MM.1S (cell line): ENCODE measurements around the gene RCHY1.
"Not testable (repeated sequence)": the region's sequence is repeated elsewhere in the genome, so short reads cannot be mapped to it uniquely, and the experiment has no call there.

Source experiments
- DNase-seq: peaks from one replicate; pipeline ENCODE4 v3.0.0-alpha.2; 2015
- H2AFZ ChIP-seq: fragments of 300-600 bp; sonication (generic); 2 replicates; pipeline ENCODE4 v1.6.0; 2016; ENCODE audit warnings: antibody characterized with exemption, low read length
- H3F3A ChIP-seq: fragments of 300-600 bp; sonication (generic); 2 replicates; pipeline ENCODE4 v1.6.1; 2016; ENCODE audit warnings: mild to moderate bottlenecking, antibody characterized with exemption, low read length, moderate library complexity, mixed read lengths; ENCODE audit not compliant: insufficient read depth
- H3K27ac ChIP-seq: fragments of 300-600 bp; sonication (generic); 2 replicates; pipeline ENCODE4 v1.5.1; 2016; ENCODE audit warnings: mild to moderate bottlenecking, low read length
- H3K27me3 ChIP-seq: fragments of 300-600 bp; sonication (generic); replicated peaks from 2 replicates; pipeline ENCODE4 v1.6.0; 2016; ENCODE audit warnings: low read length; ENCODE audit not compliant: insufficient read depth
- H3K36me3 ChIP-seq: fragments of 300-600 bp; sonication (generic); replicated peaks from 2 replicates; pipeline ENCODE4 v1.6.1; 2016; ENCODE audit warnings: mild to moderate bottlenecking, low read length, mixed read lengths; ENCODE audit not compliant: insufficient read depth
- H3K4me1 ChIP-seq: fragments of 300-600 bp; sonication (generic); 2 replicates; pipeline ENCODE4 v1.6.1; 2016; ENCODE audit warnings: low read length, mixed read lengths
- H3K4me2 ChIP-seq: fragments of 300-600 bp; sonication (generic); 2 replicates; pipeline ENCODE4 v1.6.0; 2016; ENCODE audit warnings: low read depth, low read length
- H3K4me3 ChIP-seq: fragments of 300-600 bp; sonication (generic); 2 replicates; pipeline ENCODE4 v1.5.1; 2016; ENCODE audit warnings: low read length, mixed read lengths
- H3K79me2 ChIP-seq: fragments of 300-600 bp; sonication (generic); 2 replicates; pipeline ENCODE4 v1.6.1; 2016; ENCODE audit warnings: mixed run types, low read length, mixed read lengths
- H3K9ac ChIP-seq: fragments of 300-600 bp; sonication (generic); 2 replicates; pipeline ENCODE4 v1.6.1; 2016; ENCODE audit warnings: low read length, mixed read lengths
- H3K9me2 ChIP-seq: fragments of 300-600 bp; sonication (generic); replicated peaks from 2 replicates; pipeline ENCODE4 v1.6.1; 2016; ENCODE audit warnings: mild to moderate bottlenecking, low read length, mixed read lengths; ENCODE audit not compliant: insufficient read depth
- H3K9me3 ChIP-seq: fragments of 300-600 bp; sonication (generic); replicated peaks from 2 replicates; pipeline ENCODE4 v1.6.1; 2016; ENCODE audit warnings: mild to moderate bottlenecking, low read length, mixed read lengths; ENCODE audit not compliant: insufficient read depth
- H4K20me1 ChIP-seq: fragments of 300-600 bp; sonication (generic); 2 replicates; pipeline ENCODE4 v1.6.1; 2016; ENCODE audit warnings: mild to moderate bottlenecking, low read length, moderate library complexity, mixed read lengths; ENCODE audit not compliant: insufficient read depth
- CTCF ChIP-seq: fragments of 300-600 bp; sonication (generic); IDR thresholded peaks from 2 replicates; pipeline ENCODE4 v1.5.1; 2016; ENCODE audit warnings: antibody characterized with exemption, low read length, mixed read lengths
- EZH2 ChIP-seq: fragments of 300-600 bp; sonication (generic); optimal IDR thresholded peaks from 2 replicates; pipeline ENCODE3; 2017; ENCODE audit warnings: low read depth, mild to moderate bottlenecking, antibody characterized with exemption, low read length, mixed read lengths
- EZH2phosphoT487 ChIP-seq: fragments of 300-600 bp; sonication (generic); IDR thresholded peaks from 2 replicates; pipeline ENCODE4 v1.6.1; 2018; ENCODE audit warnings: antibody characterized with exemption, low read length

Gene RCHY1

GRCh38 chr4:75513526-75514130 lies 575 bp downstream of the RCHY1 start:
- H3K36me3 ChIP-seq = no peaks in the 10 kb centered on the region; the same call in 1 of the 2 replicates
- TF ChIP-seq EZH2phosphoT487 = no peak
- TF ChIP-seq CTCF = no peak
- TF ChIP-seq EZH2 = no peak
- no peak for DNase-seq
- H3K9me3 ChIP-seq = no peaks in the 10 kb centered on the region
- H3K27ac ChIP-seq = peak overlapping the region; percentile 89; the same call in 1 of the 2 replicates
- no peaks in the 10 kb centered on the region for H3K27me3 ChIP-seq
- H3K9me2 ChIP-seq = no peaks in the 10 kb centered on the region
- H4K20me1 ChIP-seq = no peaks in the 10 kb centered on the region
- peak overlapping the region; percentile 89 for H3K4me3 ChIP-seq
- H3F3A ChIP-seq = peaks cover 24% of the 10 kb centered on the region
- H3K4me1 ChIP-seq = peaks cover 28% of the 10 kb centered on the region
- peak overlapping the region; percentile 88 for H2AFZ ChIP-seq
- H3K9ac ChIP-seq = peak overlapping the region; percentile 82; the same call in 1 of the 2 replicates
- H3K4me2 ChIP-seq = peak overlapping the region; percentile 87
- peaks cover 61% of the 10 kb centered on the region for H3K79me2 ChIP-seq

- peak overlapping the region; percentile 87 for H3K4me2 ChIP-seq
- no peaks in the 10 kb centered on the region for H3K9me2 ChIP-seq
- no peaks in the 10 kb centered on the region for H3K27me3 ChIP-seq
- no peaks in the 10 kb centered on the region for H4K20me1 ChIP-seq
- no peaks in the 10 kb centered on the region for H3K9me3 ChIP-seq
- H3K4me3 ChIP-seq = peak overlapping the region; percentile 89
- H3K36me3 ChIP-seq = no peaks in the 10 kb centered on the region; the same call in 1 of the 2 replicates
- peaks cover 68% of the 10 kb centered on the region for H3K79me2 ChIP-seq
- peaks cover 24% of the 10 kb centered on the region for H3F3A ChIP-seq
- TF ChIP-seq CTCF (no peak), EZH2phosphoT487 (no peak), EZH2 (no peak)
- peak; percentile 66 for DNase-seq
- no peak overlapping the region for H2AFZ ChIP-seq
- H3K9ac ChIP-seq = peak overlapping the region; percentile 82; the same call in 1 of the 2 replicates
- H3K27ac ChIP-seq = peak overlapping the region; percentile 89; the same call in 1 of the 2 replicates
- peaks cover 28% of the 10 kb centered on the region for H3K4me1 ChIP-seq
These were observed 1.6 kb downstream of the RCHY1 start for GRCh38 chr4:75512386-75513211.

GRCh38 chr4:75511841-75512240 lies 2.4 kb downstream of the RCHY1 start:
- Histone ChIP-seq H3K9me3 (no peaks in the 10 kb centered on the region), H3K27ac (0 out of 2 replicates have a peak overlapping the region, but pooled peaks have one; percentile 14), H3K4me2 (peak overlapping the region; percentile 87), H3K27me3 (no peaks in the 10 kb centered on the region), H3K4me3 (peak overlapping the region; percentile 28; the same call in 1 of the 2 replicates), H3K4me1 (peaks cover 28% of the 10 kb centered on the region), H3F3A (peaks cover 24% of the 10 kb centered on the region), H4K20me1 (no peaks in the 10 kb centered on the region), H3K36me3 (no peaks in the 10 kb centered on the region; the same call in 1 of the 2 replicates), H3K79me2 (peaks cover 68% of the 10 kb centered on the region), H3K9me2 (no peaks in the 10 kb centered on the region), H3K9ac (no peak overlapping the region), H2AFZ (no peak overlapping the region)
- TF ChIP-seq EZH2 = no peak
- no peak for TF ChIP-seq CTCF
- TF ChIP-seq EZH2phosphoT487 = no peak
- DNase-seq = no peak

- not testable (repeated sequence) for H4K20me1 ChIP-seq, H3K27ac ChIP-seq, H2AFZ ChIP-seq, H3K4me2 ChIP-seq, H3K4me3 ChIP-seq, H3K9me3 ChIP-seq, H3K27me3 ChIP-seq, H3K9me2 ChIP-seq, H3K36me3 ChIP-seq, DNase-seq, H3K9ac ChIP-seq
- peaks cover 71% of the 10 kb centered on the region for H3K79me2 ChIP-seq
- peaks cover 20% of the 10 kb centered on the region for H3K4me1 ChIP-seq
- peaks cover 15% of the 10 kb centered on the region for H3F3A ChIP-seq
These were observed 4.6 kb downstream of the RCHY1 start for GRCh38 chr4:75509592-75509991.
